Measurements from ENCODE around the gene POC1A.

Gene POC1A

DNA sequence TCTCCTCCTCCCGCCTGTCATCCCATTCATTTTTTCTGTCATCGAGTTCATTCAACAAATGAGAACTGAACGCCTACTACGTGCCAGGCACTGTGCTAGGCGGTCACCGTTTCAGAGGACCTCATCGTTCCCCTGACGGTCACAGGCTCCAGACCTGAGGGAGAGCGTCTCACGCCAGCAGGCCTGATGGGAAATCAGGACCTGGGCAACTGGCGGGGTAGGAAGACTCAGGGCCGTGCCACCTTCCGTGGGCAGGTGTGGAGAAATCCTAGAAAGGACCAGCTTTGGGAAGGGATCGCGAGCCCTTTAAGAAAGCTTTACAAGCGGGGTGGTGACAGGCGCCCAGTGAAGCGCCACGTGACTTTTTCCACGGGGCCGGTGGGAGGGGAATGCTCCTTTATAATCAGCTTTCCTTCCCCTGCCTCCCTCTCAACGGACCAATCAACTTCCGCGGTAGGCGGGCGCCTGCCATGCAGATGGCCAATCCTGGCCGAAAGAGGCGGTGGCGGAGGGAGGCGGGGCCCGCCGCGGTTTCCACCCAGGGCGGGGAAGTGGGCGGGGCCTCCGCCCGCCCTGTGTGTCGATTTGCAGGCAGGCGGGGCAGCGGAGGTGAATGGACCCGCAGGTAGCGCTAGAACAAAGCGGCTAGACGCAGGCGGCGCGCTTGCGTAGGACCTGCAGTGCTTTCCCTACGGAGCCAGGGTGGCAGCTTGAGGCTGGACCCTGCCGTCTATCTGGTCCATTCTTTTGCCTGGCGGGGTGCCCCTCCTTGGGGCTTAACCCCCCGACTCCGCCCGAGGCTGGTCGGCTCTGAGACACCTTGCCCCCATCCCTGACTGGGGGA, 97.0 kb downstream of the POC1A start (continued):
- no peak for TF ChIP-seq ZSCAN5A (tag by site-specific recombination; IDR thresholded peaks at IDR 0.05)
- TF ChIP-seq ZNF341 (tag by site-specific recombination; IDR thresholded peaks at IDR 0.05; ENCODE audit: low read depth), result peak; percentile 70
- TF ChIP-seq ZNF114 (tag by site-specific recombination; IDR thresholded peaks at IDR 0.05), result no peak
- TF ChIP-seq, protein P1, sequence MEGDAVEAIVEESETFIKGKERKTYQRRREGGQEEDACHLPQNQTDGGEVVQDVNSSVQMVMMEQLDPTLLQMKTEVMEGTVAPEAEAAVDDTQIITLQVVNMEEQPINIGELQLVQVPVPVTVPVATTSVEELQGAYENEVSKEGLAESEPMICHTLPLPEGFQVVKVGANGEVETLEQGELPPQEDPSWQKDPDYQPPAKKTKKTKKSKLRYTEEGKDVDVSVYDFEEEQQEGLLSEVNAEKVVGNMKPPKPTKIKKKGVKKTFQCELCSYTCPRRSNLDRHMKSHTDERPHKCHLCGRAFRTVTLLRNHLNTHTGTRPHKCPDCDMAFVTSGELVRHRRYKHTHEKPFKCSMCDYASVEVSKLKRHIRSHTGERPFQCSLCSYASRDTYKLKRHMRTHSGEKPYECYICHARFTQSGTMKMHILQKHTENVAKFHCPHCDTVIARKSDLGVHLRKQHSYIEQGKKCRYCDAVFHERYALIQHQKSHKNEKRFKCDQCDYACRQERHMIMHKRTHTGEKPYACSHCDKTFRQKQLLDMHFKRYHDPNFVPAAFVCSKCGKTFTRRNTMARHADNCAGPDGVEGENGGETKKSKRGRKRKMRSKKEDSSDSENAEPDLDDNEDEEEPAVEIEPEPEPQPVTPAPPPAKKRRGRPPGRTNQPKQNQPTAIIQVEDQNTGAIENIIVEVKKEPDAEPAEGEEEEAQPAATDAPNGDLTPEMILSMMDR (tag by site-specific recombination; IDR thresholded peaks at IDR 0.05), result no peak
- no peak for TF ChIP-seq ZNF518A (tag by site-specific recombination; conservative IDR thresholded peaks at IDR 0.05; ENCODE audit: low read depth)
- no peak; the same call in 1 of the 2 replicates for TF ChIP-seq ZEB2 (tag by site-specific recombination; IDR thresholded peaks at IDR 0.05)
- TF ChIP-seq ZNF555 (tag by site-specific recombination; conservative IDR thresholded peaks at IDR 0.05), result no peak
- TF ChIP-seq ZNF510 (tag by site-specific recombination; IDR thresholded peaks at IDR 0.05; ENCODE audit: insufficient replicate concordance), result no peak
- no peak for TF ChIP-seq SCRT1 (tag by site-specific recombination; IDR thresholded peaks at IDR 0.05; ENCODE audit: borderline replicate concordance)
- no peak for TF ChIP-seq ZNF280C (tag by site-specific recombination; IDR thresholded peaks at IDR 0.05)
- TF ChIP-seq ZNF747 (tag by site-specific recombination; IDR thresholded peaks at IDR 0.05), result no peak
- no peak for TF ChIP-seq ZNF654 (tag by site-specific recombination; IDR thresholded peaks at IDR 0.05; ENCODE audit: low read depth)
- TF ChIP-seq HOXC10 (CRISPR knock-in tag; IDR thresholded peaks at IDR 0.05), result no peak
- TF ChIP-seq ZBTB49 (tag by site-specific recombination; IDR thresholded peaks at IDR 0.05; ENCODE audit: low read depth), result no peak
- TF ChIP-seq REPIN1 (tag by site-specific recombination; IDR thresholded peaks at IDR 0.05; ENCODE audit: low read depth), result no peak
- no peak for TF ChIP-seq ZNF416 (tag by site-specific recombination; IDR thresholded peaks at IDR 0.05)
- no peak for TF ChIP-seq ZSCAN23 (tag by site-specific recombination; IDR thresholded peaks at IDR 0.05)
- no peak for TF ChIP-seq ZNF777 (tag by site-specific recombination; IDR thresholded peaks at IDR 0.05; ENCODE audit: borderline replicate concordance)
- no peak for TF ChIP-seq MYNN (tag by site-specific recombination; IDR thresholded peaks at IDR 0.05; ENCODE audit: borderline replicate concordance)
- no peak for TF ChIP-seq ZNF792 (tag by site-specific recombination; IDR thresholded peaks at IDR 0.05)
- TF ChIP-seq ZNF37A (tag by site-specific recombination; IDR thresholded peaks at IDR 0.05), result no peak
- TF ChIP-seq TCF7L2 (IDR thresholded peaks at IDR 0.05; ENCODE audit: borderline replicate concordance, low read depth, low read length), result no peak
- TF ChIP-seq, protein P2, sequence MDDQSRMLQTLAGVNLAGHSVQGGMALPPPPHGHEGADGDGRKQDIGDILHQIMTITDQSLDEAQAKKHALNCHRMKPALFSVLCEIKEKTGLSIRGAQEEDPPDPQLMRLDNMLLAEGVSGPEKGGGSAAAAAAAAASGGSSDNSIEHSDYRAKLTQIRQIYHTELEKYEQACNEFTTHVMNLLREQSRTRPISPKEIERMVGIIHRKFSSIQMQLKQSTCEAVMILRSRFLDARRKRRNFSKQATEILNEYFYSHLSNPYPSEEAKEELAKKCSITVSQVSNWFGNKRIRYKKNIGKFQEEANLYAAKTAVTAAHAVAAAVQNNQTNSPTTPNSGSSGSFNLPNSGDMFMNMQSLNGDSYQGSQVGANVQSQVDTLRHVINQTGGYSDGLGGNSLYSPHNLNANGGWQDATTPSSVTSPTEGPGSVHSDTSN (CRISPR knock-in tag; IDR thresholded peaks at IDR 0.05), result no peak

All from HEK293 (cell line).